ENCODE results near the gene RHNO1.

The RHNO1 gene

GRCh38 chr12:2851931-2852330 lies 25.1 kb upstream of the RHNO1 start:
- H3F3A ChIP-seq (ENCODE audit: low read depth) = no peaks in the 10 kb centered on the region
- H3K9ac ChIP-seq (ENCODE audit: low read depth, low read length, poor library complexity, severe bottlenecking) = no peak overlapping the region
- TF ChIP-seq EZH2phosphoT487 (IDR thresholded peaks at IDR 0.05; ENCODE audit: borderline replicate concordance) = no peak
- TF ChIP-seq CTCF (conservative IDR thresholded peaks at IDR 0.05; ENCODE audit: low read length) = no peak
- no peaks in the 10 kb centered on the region for H4K20me1 ChIP-seq (ENCODE audit: insufficient read depth, low read length, poor library complexity, severe bottlenecking)
- H3K4me2 ChIP-seq (ENCODE audit: low read depth, low read length, poor library complexity, severe bottlenecking) = no peak overlapping the region
- H3K79me2 ChIP-seq (ENCODE audit: insufficient read depth, low read length) = no peaks in the 10 kb centered on the region
- no peak overlapping the region for H3K4me3 ChIP-seq (ENCODE audit: low read length, poor library complexity, severe bottlenecking)
- no peaks in the 10 kb centered on the region for H3K9me2 ChIP-seq (replicated peaks; ENCODE audit: low read depth, low read length)
- no peaks in the 10 kb centered on the region for H3K36me3 ChIP-seq (ENCODE audit: insufficient read depth, low read length)
- H3K9me3 ChIP-seq (ENCODE audit: insufficient read depth, low read depth, low read length) = no peaks in the 10 kb centered on the region
- no peaks in the 10 kb centered on the region for H3K4me1 ChIP-seq (ENCODE audit: insufficient read depth, low read length, poor library complexity, severe bottlenecking)
- no peaks in the 10 kb centered on the region for H3K27me3 ChIP-seq (ENCODE audit: insufficient read depth, low read length, poor library complexity, severe bottlenecking)
- H2AFZ ChIP-seq (ENCODE audit: low read length) = no peak overlapping the region

GRCh38 chr12:2853626-2854025 lies 23.4 kb upstream of the RHNO1 start:
- H3F3A ChIP-seq (ENCODE audit: low read depth) = no peaks in the 10 kb centered on the region
- no peak overlapping the region for H3K4me2 ChIP-seq (ENCODE audit: low read depth, low read length, poor library complexity, severe bottlenecking)
- no peak overlapping the region for H2AFZ ChIP-seq (ENCODE audit: low read length)
- no peaks in the 10 kb centered on the region for H3K9me3 ChIP-seq (ENCODE audit: insufficient read depth, low read depth, low read length)
- no peaks in the 10 kb centered on the region for H3K79me2 ChIP-seq (ENCODE audit: insufficient read depth, low read length)
- no peaks in the 10 kb centered on the region for H3K27me3 ChIP-seq (ENCODE audit: insufficient read depth, low read length, poor library complexity, severe bottlenecking)
- H3K9ac ChIP-seq (ENCODE audit: low read depth, low read length, poor library complexity, severe bottlenecking) = no peak overlapping the region
- TF ChIP-seq CTCF (conservative IDR thresholded peaks at IDR 0.05; ENCODE audit: low read length) (no peak), EZH2phosphoT487 (IDR thresholded peaks at IDR 0.05; ENCODE audit: borderline replicate concordance) (no peak)
- H3K4me3 ChIP-seq (ENCODE audit: low read length, poor library complexity, severe bottlenecking) = no peak overlapping the region
- no peaks in the 10 kb centered on the region for H3K4me1 ChIP-seq (ENCODE audit: insufficient read depth, low read length, poor library complexity, severe bottlenecking)
- peaks cover 8% of the 10 kb centered on the region; the same call in 1 of the 2 replicates for H3K36me3 ChIP-seq (ENCODE audit: insufficient read depth, low read length)
- no peaks in the 10 kb centered on the region for H3K9me2 ChIP-seq (replicated peaks; ENCODE audit: low read depth, low read length)
- H4K20me1 ChIP-seq (ENCODE audit: insufficient read depth, low read length, poor library complexity, severe bottlenecking) = no peaks in the 10 kb centered on the region

GRCh38 chr12:2854669-2855453 lies 22.2 kb upstream of the RHNO1 start:
- Histone ChIP-seq H3K36me3 (ENCODE audit: insufficient read depth, low read length) (peaks cover 21% of the 10 kb centered on the region), H2AFZ (ENCODE audit: low read length) (no peak overlapping the region), H4K20me1 (ENCODE audit: insufficient read depth, low read length, poor library complexity, severe bottlenecking) (no peaks in the 10 kb centered on the region), H3K9ac (ENCODE audit: low read depth, low read length, poor library complexity, severe bottlenecking) (no peak overlapping the region), H3K9me3 (ENCODE audit: insufficient read depth, low read depth, low read length) (no peaks in the 10 kb centered on the region), H3K27me3 (ENCODE audit: insufficient read depth, low read length, poor library complexity, severe bottlenecking) (no peaks in the 10 kb centered on the region), H3K4me1 (ENCODE audit: insufficient read depth, low read length, poor library complexity, severe bottlenecking) (no peaks in the 10 kb centered on the region), H3K79me2 (ENCODE audit: insufficient read depth, low read length) (no peaks in the 10 kb centered on the region), H3K4me2 (ENCODE audit: low read depth, low read length, poor library complexity, severe bottlenecking) (no peak overlapping the region), H3K4me3 (ENCODE audit: low read length, poor library complexity, severe bottlenecking) (no peak overlapping the region), H3F3A (ENCODE audit: low read depth) (no peaks in the 10 kb centered on the region), H3K9me2 (replicated peaks; ENCODE audit: low read depth, low read length) (no peaks in the 10 kb centered on the region)
- TF ChIP-seq CTCF (conservative IDR thresholded peaks at IDR 0.05; ENCODE audit: low read length) (no peak), EZH2phosphoT487 (IDR thresholded peaks at IDR 0.05; ENCODE audit: borderline replicate concordance) (no peak)

Measured in Loucy (cell line).